ENCODE data around the gene C2CD2. TPM values are rescaled to one million over a fixed set of nuclear protein-coding genes. Genes with fewer than 3 reads are reported as not detected.

Gene C2CD2
- total and polyA plus RNA-seq, 2 donors = 8.9 to 11.3 TPM

GRCh38 chr21:41901782-41902181 is 52.0 kb downstream of the C2CD2 start:
- 97% methylated on average over 3 of the region's 3 CpGs for WGBS
- DNase-seq (ENCODE audit: low read depth in 6 of 9, low spot score in 9 of 9) = no peak
- Histone ChIP-seq H3K27me3 (ENCODE audit: control insufficient read depth in 2 of 2, insufficient read depth in 1 of 2, low read length in 1 of 2) (no peaks in the 10 kb centered on the region), H3K4me1 (ENCODE audit: control insufficient read depth in 2 of 2, insufficient read depth in 2 of 2, low read length in 2 of 2) (peaks cover 19 to 45% of the 10 kb centered on the region in 2 donors), H3K27ac (ENCODE audit: low read depth in 1 of 2, low read length in 1 of 2) (no peak overlapping the region), H3K9me3 (ENCODE audit: control insufficient read depth in 2 of 2, insufficient read depth in 1 of 2, low read length in 1 of 2) (no peaks in the 10 kb centered on the region), H3K36me3 (ENCODE audit: control insufficient read depth in 2 of 2, insufficient read depth in 2 of 2, low read length in 1 of 2) (peaks cover 3 to 27% of the 10 kb centered on the region in 2 donors), H3K4me3 (ENCODE audit: low read length in 2 of 2) (no peak overlapping the region)

DNA sequence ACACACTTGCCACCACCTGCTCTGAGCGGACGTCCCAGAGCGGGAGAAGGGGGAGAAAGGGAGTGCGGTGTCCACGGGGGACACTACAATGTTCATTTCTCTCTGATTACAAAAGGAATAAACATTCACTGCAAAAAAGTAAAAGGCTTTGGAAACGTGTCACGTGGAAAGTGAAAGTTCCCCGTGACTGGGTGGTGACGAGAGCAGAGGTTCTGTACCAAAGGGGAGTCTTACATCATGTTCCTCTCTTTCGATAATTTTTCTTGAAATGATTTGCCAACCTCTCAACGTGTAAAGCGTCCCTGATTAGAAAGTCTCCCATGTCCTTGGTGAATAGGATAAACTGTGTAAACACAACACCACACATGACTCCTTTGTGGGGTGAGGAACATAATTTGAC is 52.7 kb downstream of the C2CD2 start:
- Histone ChIP-seq H3K27ac (ENCODE audit: low read depth in 1 of 2, low read length in 1 of 2) (no peak overlapping the region), H3K9me3 (ENCODE audit: control insufficient read depth in 2 of 2, insufficient read depth in 1 of 2, low read length in 1 of 2) (no peaks in the 10 kb centered on the region), H3K4me1 (ENCODE audit: control insufficient read depth in 2 of 2, insufficient read depth in 2 of 2, low read length in 2 of 2) (peaks cover 20 to 51% of the 10 kb centered on the region in 2 donors), H3K4me3 (ENCODE audit: low read length in 2 of 2) (no peak overlapping the region), H3K36me3 (ENCODE audit: control insufficient read depth in 2 of 2, insufficient read depth in 2 of 2, low read length in 1 of 2) (peaks cover 3 to 24% of the 10 kb centered on the region in 2 donors), H3K27me3 (ENCODE audit: control insufficient read depth in 2 of 2, insufficient read depth in 1 of 2, low read length in 1 of 2) (no peaks in the 10 kb centered on the region)
- WGBS = 47% methylated on average over 12 of the region's 12 CpGs
- DNase-seq (ENCODE audit: low read depth in 6 of 9, low spot score in 9 of 9) = no peak

DNA sequence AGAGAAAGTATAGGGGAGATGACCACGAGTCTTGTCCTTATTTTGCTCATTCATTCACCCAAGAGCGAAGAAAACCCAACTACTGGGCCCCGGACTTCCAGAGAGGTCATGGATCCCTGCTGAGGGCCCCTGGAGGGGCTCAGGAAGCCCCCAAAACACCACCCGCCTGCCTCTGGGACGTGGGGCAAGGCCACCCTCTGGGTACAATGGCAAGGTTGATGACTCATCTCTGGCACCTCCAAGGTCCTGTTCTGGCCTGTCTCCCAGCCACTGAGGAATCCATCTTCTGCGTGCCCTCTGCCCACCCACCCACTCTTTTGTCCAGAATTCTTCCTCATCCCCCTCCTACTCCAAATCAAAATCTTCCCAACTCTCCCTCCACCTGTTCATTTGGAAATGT is 53.4 kb downstream of the C2CD2 start:
- H3K4me3 ChIP-seq (ENCODE audit: low read length in 2 of 2) = no peak overlapping the region
- WGBS = 97% methylated on average over 6 of the region's 6 CpGs
- H3K36me3 ChIP-seq (ENCODE audit: control insufficient read depth in 2 of 2, insufficient read depth in 2 of 2, low read length in 1 of 2) = peaks cover 3 to 24% of the 10 kb centered on the region in 2 donors
- no peaks in the 10 kb centered on the region for H3K9me3 ChIP-seq (ENCODE audit: control insufficient read depth in 2 of 2, insufficient read depth in 1 of 2, low read length in 1 of 2)
- H3K27me3 ChIP-seq (ENCODE audit: control insufficient read depth in 2 of 2, insufficient read depth in 1 of 2, low read length in 1 of 2) = no peaks in the 10 kb centered on the region
- DNase-seq (ENCODE audit: low read depth in 6 of 9, low spot score in 9 of 9) = no peak
- peaks cover 24 to 57% of the 10 kb centered on the region in 2 donors for H3K4me1 ChIP-seq (ENCODE audit: control insufficient read depth in 2 of 2, insufficient read depth in 2 of 2, low read length in 2 of 2)
- H3K27ac ChIP-seq (ENCODE audit: low read depth in 1 of 2, low read length in 1 of 2) = no peak overlapping the region

GRCh38 chr21:41899426-41900202 is 54.2 kb downstream of the C2CD2 start:
- peak in 5 of 9 donors; percentile 22 to 80 (median 47) for DNase-seq (ENCODE audit: low read depth in 6 of 9, low spot score in 9 of 9)
- Histone ChIP-seq H3K4me1 (ENCODE audit: control insufficient read depth in 2 of 2, insufficient read depth in 2 of 2, low read length in 2 of 2) (peaks cover 24 to 59% of the 10 kb centered on the region in 2 donors), H3K36me3 (ENCODE audit: control insufficient read depth in 2 of 2, insufficient read depth in 2 of 2, low read length in 1 of 2) (peaks cover 3 to 25% of the 10 kb centered on the region in 2 donors), H3K4me3 (ENCODE audit: low read length in 2 of 2) (no peak overlapping the region), H3K27ac (ENCODE audit: low read depth in 1 of 2, low read length in 1 of 2) (peak overlapping the region in 1 of 2 donors; percentile 70), H3K27me3 (ENCODE audit: control insufficient read depth in 2 of 2, insufficient read depth in 1 of 2, low read length in 1 of 2) (no peaks in the 10 kb centered on the region), H3K9me3 (ENCODE audit: control insufficient read depth in 2 of 2, insufficient read depth in 1 of 2, low read length in 1 of 2) (no peaks in the 10 kb centered on the region)
- 31% methylated on average over 25 of the region's 25 CpGs for WGBS

- peaks cover 24 to 59% of the 10 kb centered on the region in 2 donors for H3K4me1 ChIP-seq (ENCODE audit: control insufficient read depth in 2 of 2, insufficient read depth in 2 of 2, low read length in 2 of 2)
- no peaks in the 10 kb centered on the region for H3K9me3 ChIP-seq (ENCODE audit: control insufficient read depth in 2 of 2, insufficient read depth in 1 of 2, low read length in 1 of 2)
- DNase-seq (ENCODE audit: low read depth in 6 of 9, low spot score in 9 of 9) = no peak
- H3K27ac ChIP-seq (ENCODE audit: low read depth in 1 of 2, low read length in 1 of 2) = peak overlapping the region in 1 of 2 donors; percentile 70
- no peaks in the 10 kb centered on the region for H3K27me3 ChIP-seq (ENCODE audit: control insufficient read depth in 2 of 2, insufficient read depth in 1 of 2, low read length in 1 of 2)
- 90% methylated on average over 17 of the region's 17 CpGs for WGBS
- peaks cover 3 to 25% of the 10 kb centered on the region in 2 donors for H3K36me3 ChIP-seq (ENCODE audit: control insufficient read depth in 2 of 2, insufficient read depth in 2 of 2, low read length in 1 of 2)
- H3K4me3 ChIP-seq (ENCODE audit: low read length in 2 of 2) = no peak overlapping the region
Measured at GRCh38 chr21:41898998-41899397, 54.8 kb downstream of the C2CD2 start.

DNA sequence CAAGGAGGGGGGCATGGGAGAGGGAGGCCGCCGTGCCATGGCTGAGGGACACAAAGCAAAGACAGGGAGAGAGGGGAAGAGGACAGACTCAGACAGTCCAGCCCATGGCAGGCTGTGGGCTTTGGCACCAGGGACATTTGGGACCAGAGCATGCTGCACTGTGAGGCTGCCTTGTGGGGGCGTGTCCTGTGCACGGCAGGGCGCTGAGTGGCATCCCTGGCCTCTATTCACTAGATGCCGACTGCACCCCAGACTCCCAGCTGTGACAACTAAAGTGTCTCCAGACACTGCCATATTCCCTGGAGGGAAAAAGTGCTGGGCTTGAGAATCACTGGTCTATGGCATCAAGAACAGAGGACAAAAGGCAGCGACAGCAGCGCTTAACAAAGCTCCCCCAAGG is 56.1 kb downstream of the C2CD2 start:
- WGBS = 94% methylated on average over 8 of the region's 8 CpGs
- no peak for DNase-seq (ENCODE audit: low read depth in 6 of 9, low spot score in 9 of 9)

DNA sequence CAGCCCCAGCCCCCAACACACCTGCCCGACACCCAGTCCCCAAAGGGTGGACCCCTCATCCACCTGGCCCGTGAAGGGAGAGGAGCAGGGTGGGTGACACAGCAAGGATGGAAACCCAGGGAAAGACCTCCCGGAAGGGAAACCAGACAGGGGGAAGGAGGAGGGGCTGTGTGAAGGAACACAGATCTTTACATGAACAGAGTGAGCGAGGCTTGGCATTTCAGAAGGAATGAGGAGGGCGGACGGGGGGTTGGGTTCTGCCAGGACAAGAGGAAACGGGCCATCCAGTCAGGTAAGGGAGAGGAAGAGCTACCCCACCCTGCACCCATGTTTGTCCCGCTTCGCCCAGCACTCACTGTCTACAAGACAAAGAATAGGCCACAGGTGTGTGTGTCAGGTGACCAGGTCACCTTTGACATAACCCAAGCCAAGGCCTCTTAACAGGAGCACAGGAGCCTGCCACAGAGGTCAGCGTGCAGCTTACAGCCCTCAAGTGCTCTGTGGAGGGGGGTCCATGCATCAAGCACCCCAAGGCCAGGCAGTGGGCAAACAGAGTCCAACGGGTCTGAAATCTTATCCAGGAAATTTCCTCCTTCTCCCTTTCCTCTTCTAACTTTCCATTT is 56.7 kb downstream of the C2CD2 start:
- H3K9me3 ChIP-seq (ENCODE audit: control insufficient read depth in 2 of 2, insufficient read depth in 1 of 2, low read length in 1 of 2) = no peaks in the 10 kb centered on the region
- no peak overlapping the region for H3K4me3 ChIP-seq (ENCODE audit: low read length in 2 of 2)
- H3K4me1 ChIP-seq (ENCODE audit: control insufficient read depth in 2 of 2, insufficient read depth in 2 of 2, low read length in 2 of 2) = peaks cover 24 to 59% of the 10 kb centered on the region in 2 donors
- H3K36me3 ChIP-seq (ENCODE audit: control insufficient read depth in 2 of 2, insufficient read depth in 2 of 2, low read length in 1 of 2) = peaks cover 3 to 22% of the 10 kb centered on the region in 2 donors
- no peaks in the 10 kb centered on the region for H3K27me3 ChIP-seq (ENCODE audit: control insufficient read depth in 2 of 2, insufficient read depth in 1 of 2, low read length in 1 of 2)
- DNase-seq (ENCODE audit: low read depth in 6 of 9, low spot score in 9 of 9) = no peak
- WGBS = 83% methylated on average over 11 of the region's 11 CpGs
- H3K27ac ChIP-seq (ENCODE audit: low read depth in 1 of 2, low read length in 1 of 2) = no peak overlapping the region

More for the DNA sequence above, 56.1 kb downstream of the C2CD2 start:
- Histone ChIP-seq H3K4me3 (ENCODE audit: low read length in 2 of 2) (no peak overlapping the region), H3K27ac (ENCODE audit: low read depth in 1 of 2, low read length in 1 of 2) (no peak overlapping the region), H3K27me3 (ENCODE audit: control insufficient read depth in 2 of 2, insufficient read depth in 1 of 2, low read length in 1 of 2) (no peaks in the 10 kb centered on the region), H3K4me1 (ENCODE audit: control insufficient read depth in 2 of 2, insufficient read depth in 2 of 2, low read length in 2 of 2) (peaks cover 24 to 59% of the 10 kb centered on the region in 2 donors), H3K36me3 (ENCODE audit: control insufficient read depth in 2 of 2, insufficient read depth in 2 of 2, low read length in 1 of 2) (peaks cover under 1 to 25% of the 10 kb centered on the region in 2 donors), H3K9me3 (ENCODE audit: control insufficient read depth in 2 of 2, insufficient read depth in 1 of 2, low read length in 1 of 2) (no peaks in the 10 kb centered on the region)

DNA sequence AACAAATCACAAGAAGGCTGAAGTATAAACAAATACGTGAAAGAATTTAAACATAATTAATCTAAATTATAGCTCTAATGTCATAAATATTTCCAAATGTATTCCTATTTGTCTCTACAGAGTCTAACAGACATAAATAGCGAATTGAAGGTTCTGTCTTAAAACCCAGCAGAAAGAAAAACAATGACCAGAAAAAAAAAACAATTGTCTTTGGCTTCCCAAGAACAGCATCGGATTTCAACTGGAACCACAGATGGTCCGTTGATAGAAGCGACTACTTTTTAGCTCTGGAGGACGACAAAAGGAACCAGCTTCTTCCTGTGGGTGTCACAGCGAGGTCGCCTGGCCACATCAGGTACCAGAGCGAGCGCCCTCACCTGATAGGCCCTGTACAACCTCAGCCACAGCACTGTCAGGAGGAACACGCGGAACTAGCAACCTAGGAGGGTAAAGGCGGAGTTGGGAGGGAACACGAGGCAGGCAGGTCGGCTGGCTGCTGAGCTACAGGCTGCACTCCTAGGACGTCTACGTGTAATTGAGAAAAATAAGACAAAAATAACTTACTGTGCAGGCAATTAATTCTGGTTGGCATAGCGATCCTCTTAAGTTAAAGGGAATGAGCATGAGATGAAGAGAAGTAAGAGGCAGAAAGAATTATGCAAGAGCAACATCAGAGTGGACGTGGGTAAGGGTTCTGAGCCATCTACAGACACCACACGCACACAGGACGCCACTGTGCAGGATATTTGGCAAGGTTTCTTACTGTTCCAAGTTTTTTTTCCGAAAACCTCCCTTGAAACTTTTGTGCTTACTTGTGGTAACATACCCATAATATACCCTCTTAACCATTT is 58.0 kb downstream of the C2CD2 start:
- DNase-seq (ENCODE audit: low read depth in 6 of 9, low spot score in 9 of 9) = peak in 6 of 9 donors; percentile 37 to 81 (median 50)
- Histone ChIP-seq H3K4me1 (ENCODE audit: control insufficient read depth in 2 of 2, insufficient read depth in 2 of 2, low read length in 2 of 2) (peaks cover 24 to 53% of the 10 kb centered on the region in 2 donors), H3K27me3 (ENCODE audit: control insufficient read depth in 2 of 2, insufficient read depth in 1 of 2, low read length in 1 of 2) (no peaks in the 10 kb centered on the region), H3K9me3 (ENCODE audit: control insufficient read depth in 2 of 2, insufficient read depth in 1 of 2, low read length in 1 of 2) (peaks cover 0 to 2% of the 10 kb centered on the region in 2 donors), H3K4me3 (ENCODE audit: low read length in 2 of 2) (no peak overlapping the region), H3K36me3 (ENCODE audit: control insufficient read depth in 2 of 2, insufficient read depth in 2 of 2, low read length in 1 of 2) (peaks cover 3 to 11% of the 10 kb centered on the region in 2 donors), H3K27ac (ENCODE audit: low read depth in 1 of 2, low read length in 1 of 2) (peak overlapping the region in 1 of 2 donors; percentile 20)
- WGBS = 20% methylated on average over 22 of the region's 22 CpGs
